Measurements from ENCODE around the gene RPS6KA3. TPM values are rescaled to one million over a fixed set of nuclear protein-coding genes. Genes with fewer than 3 reads are reported as not detected.

RPS6KA3 gene
- total and polyA plus RNA-seq, 11 donors: 6.6 to 52.3 (median 35.7) TPM

GRCh38 chrX:20284444-20284843 is 17.7 kb upstream of the RPS6KA3 start:
- Histone ChIP-seq H3K27me3 (peaks cover 0 to 5% (median 0%) of the 10 kb centered on the region in 9 donors), H3K4me1 (no peaks in the 10 kb centered on the region), H3K4me3 (no peak overlapping the region), H3K27ac (no peak overlapping the region), H3K36me3 (no peaks in the 10 kb centered on the region), H3K9me3 (peaks cover 0 to 8% (median 0%) of the 10 kb centered on the region in 12 donors)
- ATAC-seq (no peak), DNase-seq (no peak)
- TF ChIP-seq POLR2A (IDR thresholded peaks at IDR 0.05) (no peak), CTCF (IDR thresholded peaks at IDR 0.05) (no peak)
- intact Hi-C loops (cut with DNase I): no loop called here
- WGBS, 4 donors: 45 to 69% (median 61%) methylated on average over 1 of the region's 1 CpG

- TF ChIP-seq CTCF (IDR thresholded peaks at IDR 0.05) (no peak), POLR2A (IDR thresholded peaks at IDR 0.05) (no peak)
- H3K36me3 ChIP-seq: no peaks in the 10 kb centered on the region
- intact Hi-C loops (cut with DNase I): no loop called here
- peaks cover 0 to 13% (median 0%) of the 10 kb centered on the region in 12 donors for H3K9me3 ChIP-seq
- no peak overlapping the region for H3K4me3 ChIP-seq
- ATAC-seq (no peak), DNase-seq (no peak)
- peaks cover 0 to 5% (median 0%) of the 10 kb centered on the region in 9 donors for H3K27me3 ChIP-seq
- WGBS, 4 donors: 76 to 86% (median 80%) methylated on average over 4 of the region's 4 CpGs
- H3K4me1 ChIP-seq: no peaks in the 10 kb centered on the region
- no peak overlapping the region for H3K27ac ChIP-seq
Observed at GRCh38 chrX:20280938-20281337, 14.2 kb upstream of the RPS6KA3 start.

- peaks cover 0 to 5% (median 0%) of the 10 kb centered on the region in 9 donors for H3K27me3 ChIP-seq
- no peaks in the 10 kb centered on the region for H3K36me3 ChIP-seq
- intact Hi-C loops (cut with DNase I): no loop called here
- peaks cover 0 to 13% (median 0%) of the 10 kb centered on the region in 12 donors for H3K9me3 ChIP-seq
- 40 to 80% (median 56%) methylated on average over 1 of the region's 1 CpG for WGBS, 4 donors
- no peak overlapping the region for H3K4me3 ChIP-seq
- no peaks in the 10 kb centered on the region for H3K4me1 ChIP-seq
- H3K27ac ChIP-seq: no peak overlapping the region
- DNase-seq (no peak), ATAC-seq (no peak)
- TF ChIP-seq CTCF (IDR thresholded peaks at IDR 0.05) (no peak), POLR2A (IDR thresholded peaks at IDR 0.05) (no peak)
Observed at GRCh38 chrX:20274121-20274520, 7.4 kb upstream of the RPS6KA3 start.

GRCh38 chrX:20271730-20272129 is 5.0 kb upstream of the RPS6KA3 start:
- Histone ChIP-seq H3K4me1 (no peaks in the 10 kb centered on the region), H3K36me3 (no peaks in the 10 kb centered on the region), H3K9me3 (no peaks in the 10 kb centered on the region), H3K27me3 (peaks cover 0 to 11% (median 0%) of the 10 kb centered on the region in 9 donors), H3K27ac (no peak overlapping the region), H3K4me3 (no peak overlapping the region)
- DNase-seq (no peak), ATAC-seq (no peak)
- WGBS, 4 donors: 75 to 100% (median 90%) methylated on average over 1 of the region's 1 CpG
- intact Hi-C loops (cut with DNase I): no loop called here
- TF ChIP-seq CTCF (IDR thresholded peaks at IDR 0.05): no peak
- TF ChIP-seq POLR2A (IDR thresholded peaks at IDR 0.05): no peak
